Transverse colon (tissue), 4 donors: Measurements from ENCODE around the gene PODNL1. TPM values are rescaled to one million over a fixed set of nuclear protein-coding genes. Genes with fewer than 3 reads are reported as not detected.
"Not testable (repeated sequence)": the region's sequence is repeated elsewhere in the genome, so short reads cannot be mapped to it uniquely, and the experiment has no call there.

ENCODE experiments used
- DNase-seq: peaks from one replicate; pipeline ENCODE4 v3.0.0-alpha.2; 2019
- H3K27ac ChIP-seq, 4 donors: fragments of 200-600 bp; sonication (generic); 2 replicates each; pipeline ENCODE4 v1.5.1; 2016 to 2018; ENCODE audit warnings: inconsistent platforms in 4 of 4
- H3K27me3 ChIP-seq: fragments of 200-600 bp; sonication (generic); 2 replicates; pipeline ENCODE4 v1.5.1; 2017; ENCODE audit warnings: inconsistent platforms
- H3K36me3 ChIP-seq, 4 donors: fragments of 200-600 bp; sonication (generic); 2 replicates each; pipeline ENCODE4 v1.5.1; 2017 to 2019; ENCODE audit warnings: inconsistent platforms in 4 of 4
- H3K4me1 ChIP-seq, 4 donors: fragments of 200-600 bp; sonication (generic); 2 replicates each; pipeline ENCODE4 v1.5.1; 2017 to 2020; ENCODE audit warnings: inconsistent platforms in 4 of 4
- H3K4me3 ChIP-seq, 4 donors: fragments of 200-600 bp; sonication (generic); 1 replicate in 1 of 4; 2 replicates in 3 of 4; pipeline versions ENCODE4 v1.5.1 to v1.6.1; 2017 to 2019; ENCODE audit warnings: inconsistent platforms in 4 of 4
- H3K9me3 ChIP-seq, 2 donors: fragments of 200-600 bp; sonication (generic); 2 replicates each; pipeline ENCODE4 v1.5.1; 2017 to 2019; ENCODE audit warnings: inconsistent platforms in 2 of 2
- CTCF ChIP-seq, 5 experiments: fragments of 200-600 bp in 3 of 5; fragments of 450-650 bp in 2 of 5; sonication (generic) in 3 of 5; IDR thresholded peaks; 1 replicate in 2 of 5; 2 replicates in 3 of 5; pipeline ENCODE4 v1.5.1; 2016 to 2017; ENCODE audit warnings: antibody characterized with exemption in 5 of 5, inconsistent platforms in 3 of 5, mild to moderate bottlenecking in 2 of 5, moderate library complexity in 1 of 5
- EP300 ChIP-seq: sonication (generic); formaldehyde crosslinking; IDR thresholded peaks from one replicate; pipeline ENCODE4 v1.6.1; 2017; ENCODE audit warnings: antibody characterized with exemption, low read depth
- POLR2A ChIP-seq: fragments of 450-650 bp; IDR thresholded peaks from one replicate; pipeline ENCODE4 v1.6.1; 2016; ENCODE audit warnings: antibody characterized with exemption, mild to moderate bottlenecking, moderate library complexity
- POLR2AphosphoS5 ChIP-seq, 3 donors: sonication (generic); formaldehyde crosslinking; IDR thresholded peaks; one replicate each; pipeline ENCODE4 v1.6.1; 2016; ENCODE audit warnings: antibody characterized with exemption in 3 of 3
- WGBS, 2 donors: methylation state at CpG; one replicate each; pipeline ENCODE4 v1.1.5; 2018; ENCODE audit warnings: low coverage in 1 of 2; 5-methylcytosine and 5-hydroxymethylcytosine counted together
- in situ Hi-C, 4 donors: fragments of 200-750 bp; cut with MboI; loops; one replicate each; pipeline versions ENCODE4 v1.15.0 to v1.15.1; 2017; ENCODE audit warnings: low sequenced_read_pairs in 3 of 4, low pct_ligation_motif_present in 1 of 4, low pct_unique_long_range_greater_than_20kb in 1 of 4
- intact Hi-C: fragments of 100-400 bp; cut with DNase I; formaldehyde crosslinking; loops from one replicate; pipeline ENCODE4 v1.15.1; 2023; ENCODE audit warnings: low total_unique reads
- total RNA-seq, 4 donors: library from RNA; depleted of rRNA; stranded (reverse); fragments of >200 nt; gene quantifications; one replicate each; pipeline ENCODE4 v1.1.0, GENCODE V29; 2016

The PODNL1 gene
- total RNA-seq, 4 donors from 2014 or later: 3.0 to 15.3 (median 3.2) TPM

- intact Hi-C loops: no loop called here
- Histone ChIP-seq H3K9me3 (no peaks in the 10 kb centered on the region), H3K27ac (no peak overlapping the region), H3K36me3 (peaks cover 0 to 58% (median 19%) of the 10 kb centered on the region in 4 donors), H3K27me3 (no peaks in the 10 kb centered on the region), H3K4me1 (no peaks in the 10 kb centered on the region), H3K4me3 (no peak overlapping the region)
- TF ChIP-seq POLR2AphosphoS5 (IDR thresholded peaks at IDR 0.05) (no peak), EP300 (no peak), CTCF (IDR thresholded peaks at IDR 0.05) (no peak), POLR2A (no peak)
- in situ Hi-C loops: no loop called here
- DNase-seq: no peak
- WGBS, 2 donors: 89% methylated on average over 8 of the region's 8 CpGs; no CpG with 5 or more reads in 1 of the 2 donors
These were observed 11.5 kb downstream of the PODNL1 start for GRCh38 chr19:13926715-13927114.

GRCh38 chr19:13926010-13926409 lies 12.2 kb downstream of the PODNL1 start:
- H3K9me3 ChIP-seq: no peaks in the 10 kb centered on the region
- H3K4me1 ChIP-seq: no peaks in the 10 kb centered on the region
- intact Hi-C loops: no loop called here
- H3K27ac ChIP-seq: no peak overlapping the region
- DNase-seq: no peak
- 78% methylated on average over 4 of the region's 4 CpGs; no CpG with 5 or more reads in 1 of the 2 donors for WGBS, 2 donors
- no peak overlapping the region for H3K4me3 ChIP-seq
- H3K36me3 ChIP-seq: peaks cover 0 to 65% (median 23%) of the 10 kb centered on the region in 4 donors
- in situ Hi-C loops: no loop called here
- H3K27me3 ChIP-seq: no peaks in the 10 kb centered on the region
- TF ChIP-seq POLR2A: no peak

- Histone ChIP-seq H3K36me3 (peaks cover 0 to 83% (median 38%) of the 10 kb centered on the region in 4 donors), H3K4me1 (no peaks in the 10 kb centered on the region), H3K27ac (no peak overlapping the region), H3K4me3 (no peak overlapping the region), H3K27me3 (no peaks in the 10 kb centered on the region), H3K9me3 (no peaks in the 10 kb centered on the region)
- in situ Hi-C loops: no loop called here
- TF ChIP-seq POLR2AphosphoS5 (IDR thresholded peaks at IDR 0.05): no peak
- no peak for TF ChIP-seq EP300
- DNase-seq: no peak
- 92 to 100% methylated on average over 2 to 28 of the region's 28 CpGs for WGBS, 2 donors
- intact Hi-C loops: no loop called here
These were observed 14.8 kb downstream of the PODNL1 start for GRCh38 chr19:13923194-13923987.

- H3K4me3 ChIP-seq, H3K27me3 ChIP-seq, H3K4me1 ChIP-seq, H3K9me3 ChIP-seq, H3K27ac ChIP-seq, in situ Hi-C loops, DNase-seq, intact Hi-C loops: not testable (repeated sequence)
- 95% methylated on average over 6 of the region's 6 CpGs; no CpG with 5 or more reads in 1 of the 2 donors for WGBS, 2 donors
- peaks cover 0 to 78% (median 43%) of the 10 kb centered on the region in 4 donors for H3K36me3 ChIP-seq
These were observed 16.1 kb downstream of the PODNL1 start for GRCh38 chr19:13922118-13922517.

GRCh38 chr19:13920940-13921747 lies 17.1 kb downstream of the PODNL1 start:
- TF ChIP-seq CTCF (IDR thresholded peaks at IDR 0.05) (no peak), POLR2A (no peak), POLR2AphosphoS5 (IDR thresholded peaks at IDR 0.05) (no peak), EP300 (no peak)
- H3K4me3 ChIP-seq: no peak overlapping the region
- DNase-seq: no peak
- H3K27me3 ChIP-seq: no peaks in the 10 kb centered on the region
- H3K4me1 ChIP-seq: peaks cover 0 to 14% (median 4%) of the 10 kb centered on the region in 4 donors
- in situ Hi-C loops (no loop called here), intact Hi-C loops (no loop called here)
- 86% methylated on average over 2 of the region's 2 CpGs; no CpG with 5 or more reads in 1 of the 2 donors for WGBS, 2 donors
- no peak overlapping the region for H3K27ac ChIP-seq
- peaks cover 0 to 73% (median 36%) of the 10 kb centered on the region in 4 donors for H3K36me3 ChIP-seq
- H3K9me3 ChIP-seq: no peaks in the 10 kb centered on the region
